ENCODE measurements around the gene ARHGAP5. TPM values are rescaled to one million over a fixed set of nuclear protein-coding genes. Genes with fewer than 3 reads are reported as not detected.

The ARHGAP5 gene
- total RNA-seq, 3 donors from 2014 or later (not counting 1 experiment from before 2014, with no cell fraction given): 31.5 to 45.8 (median 41.1) TPM

GRCh38 chr14:32100175-32100574 lies 23.1 kb downstream of the ARHGAP5 start:
- no peaks in the 10 kb centered on the region for H3K36me3 ChIP-seq (ENCODE audit: control insufficient read depth, insufficient read depth, low read length)
- H3K4me1 ChIP-seq (ENCODE audit: control insufficient read depth, insufficient read depth, low read length): peaks cover 7% of the 10 kb centered on the region
- H3K27ac ChIP-seq (ENCODE audit: low read length): no peak overlapping the region
- no peak overlapping the region for H3K4me3 ChIP-seq (ENCODE audit: low read length)
- no peaks in the 10 kb centered on the region for H3K9me3 ChIP-seq (ENCODE audit: control insufficient read depth, insufficient read depth, low read length)
- intact Hi-C loops (cut with micrococcal nuclease): no loop called here
- Mint-ChIP-seq H3K36me3 (no peaks in the 10 kb centered on the region), H3K27ac (no peak overlapping the region), H3K27me3 (ENCODE audit: low read depth in 2 of 2) (no peaks in the 10 kb centered on the region), H3K4me1 (peaks cover 23 to 24% of the 10 kb centered on the region in 2 donors), H3K9me3 (no peaks in the 10 kb centered on the region), H3K4me3 (no peak overlapping the region)
- no peak for TF ChIP-seq CTCF (IDR thresholded peaks at IDR 0.05)
- WGBS (ENCODE audit: insufficient coverage): 100% methylated on average over 4 of the region's 5 CpGs
- no peak for DNase-seq
- ATAC-seq: no peak
- no peaks in the 10 kb centered on the region for H3K27me3 ChIP-seq (ENCODE audit: control insufficient read depth, insufficient read depth, low read length)

- Mint-ChIP-seq H3K9me3 (no peaks in the 10 kb centered on the region), H3K27ac (no peak overlapping the region), H3K4me1 (peaks cover 23 to 24% of the 10 kb centered on the region in 2 donors), H3K27me3 (ENCODE audit: low read depth in 2 of 2) (no peaks in the 10 kb centered on the region), H3K36me3 (no peaks in the 10 kb centered on the region), H3K4me3 (no peak overlapping the region)
- Histone ChIP-seq H3K4me1 (ENCODE audit: control insufficient read depth, insufficient read depth, low read length) (peaks cover 7% of the 10 kb centered on the region), H3K27me3 (ENCODE audit: control insufficient read depth, insufficient read depth, low read length) (no peaks in the 10 kb centered on the region), H3K36me3 (ENCODE audit: control insufficient read depth, insufficient read depth, low read length) (no peaks in the 10 kb centered on the region), H3K27ac (ENCODE audit: low read length) (no peak overlapping the region), H3K9me3 (ENCODE audit: control insufficient read depth, insufficient read depth, low read length) (no peaks in the 10 kb centered on the region), H3K4me3 (ENCODE audit: low read length) (no peak overlapping the region)
- intact Hi-C loops (cut with micrococcal nuclease): no loop called here
- ATAC-seq (peak in 2 of 3 donors; percentile 37 to 39), DNase-seq (peak in 1 of 2 donors; percentile 40)
- no peak for TF ChIP-seq CTCF (IDR thresholded peaks at IDR 0.05)
- 36% methylated on average over 3 of the region's 3 CpGs for WGBS (ENCODE audit: insufficient coverage)
These were observed 25.2 kb downstream of the ARHGAP5 start for GRCh38 chr14:32102152-32102787.

GRCh38 chr14:32102968-32103367 lies 25.9 kb downstream of the ARHGAP5 start:
- no peaks in the 10 kb centered on the region for H3K9me3 Mint-ChIP-seq
- intact Hi-C loops (cut with micrococcal nuclease): no loop called here

More at GRCh38 chr14:32102968-32103367, 25.9 kb downstream of the ARHGAP5 start:
- Histone ChIP-seq H3K36me3 (ENCODE audit: control insufficient read depth, insufficient read depth, low read length) (no peaks in the 10 kb centered on the region), H3K4me1 (ENCODE audit: control insufficient read depth, insufficient read depth, low read length) (peaks cover 7% of the 10 kb centered on the region), H3K27me3 (ENCODE audit: control insufficient read depth, insufficient read depth, low read length) (no peaks in the 10 kb centered on the region), H3K27ac (ENCODE audit: low read length) (no peak overlapping the region), H3K9me3 (ENCODE audit: control insufficient read depth, insufficient read depth, low read length) (no peaks in the 10 kb centered on the region), H3K4me3 (ENCODE audit: low read length) (no peak overlapping the region)
- H3K27me3 Mint-ChIP-seq (ENCODE audit: low read depth in 2 of 2): no peaks in the 10 kb centered on the region
- no peak overlapping the region for H3K4me3 Mint-ChIP-seq
- no peak overlapping the region for H3K27ac Mint-ChIP-seq
- DNase-seq: no peak
- no peaks in the 10 kb centered on the region for H3K36me3 Mint-ChIP-seq
- TF ChIP-seq CTCF (IDR thresholded peaks at IDR 0.05): no peak
- no peak for ATAC-seq
- peaks cover 21 to 23% of the 10 kb centered on the region in 2 donors for H3K4me1 Mint-ChIP-seq

Data from natural killer cell (primary cell).